ENCODE measurements around the gene MRTO4. TPM values are rescaled to one million over a fixed set of nuclear protein-coding genes. Genes with fewer than 3 reads are reported as not detected.

The MRTO4 gene
- total and polyA plus RNA-seq, 10 of the 15 experiments (the other 5 are each of a cell fraction or from before 2014, with no cell fraction given): 43.5 to 99.5 (median 69.7) TPM

DNA sequence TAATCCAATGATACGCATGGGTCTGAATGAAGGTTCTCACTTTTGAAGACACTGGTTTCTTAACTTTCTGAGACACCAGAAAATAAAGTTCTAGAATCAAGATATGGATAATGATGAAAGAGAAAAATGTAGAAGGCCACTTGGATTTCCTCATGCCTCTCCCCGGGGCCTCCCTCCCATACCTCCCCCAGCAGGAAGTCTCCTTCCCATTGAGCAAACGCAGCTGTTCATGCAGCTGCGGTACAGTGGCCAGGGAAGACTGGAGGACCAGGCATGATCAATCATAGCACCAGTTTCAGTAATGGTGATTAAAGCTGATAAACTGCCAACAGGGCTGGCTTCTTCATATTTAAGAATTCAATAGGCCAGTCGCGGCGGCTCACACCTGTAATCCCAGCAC, 30.6 kb upstream of the MRTO4 start:
- H3K4me2 ChIP-seq (ENCODE audit: control insufficient read depth, insufficient read depth): no peak overlapping the region
- H3K79me2 ChIP-seq (ENCODE audit: control insufficient read depth, insufficient read depth, low read length): no peaks in the 10 kb centered on the region; the same call in 1 of the 2 replicates
- no peak overlapping the region for H3K4me3 ChIP-seq
- H3K36me3 ChIP-seq (ENCODE audit: control insufficient read depth in 2 of 2, insufficient read depth in 2 of 2, low read length in 1 of 2): peaks cover 16 to 27% of the 10 kb centered on the region in 2 experiments
- ChIA-PET RAD21 (ENCODE audit: unreplicated experiment) (no interaction called here), SMC1A (ENCODE audit: uncharacterized antibody, unreplicated experiment) (interaction anchor here (0.7 kb wide), 1 partner anchor 30 kb away, joined by 3 read pairs; the partner anchor contains the start of gene EMC1), CTCF (no interaction called here), POLR2A (interaction anchor here (1.8 kb wide), 1 partner anchor 10 kb away, joined by 7 read pairs; no protein-coding TSS in a partner anchor)
- in situ Hi-C loops (cut with MboI): no loop called here
- TF ChIP-seq EGR1 (IDR thresholded peaks at IDR 0.05; ENCODE audit: borderline replicate concordance in 1 of 2, low read depth in 2 of 2, low read length in 2 of 2) (no peak), ZZZ3 (IDR thresholded peaks at IDR 0.05; ENCODE audit: control insufficient read depth, insufficient read length, low read depth) (no peak), CBFB (IDR thresholded peaks at IDR 0.05; ENCODE audit: low read depth) (no peak), MYC (IDR thresholded peaks at IDR 0.05; ENCODE audit: insufficient read depth, insufficient read length, insufficient replicate concordance, low read length, severe bottlenecking) (no peak), FOXK2 (IDR thresholded peaks at IDR 0.05) (no peak), HDGF (IDR thresholded peaks at IDR 0.05) (no peak), ZNF274 (IDR thresholded peaks at IDR 0.05; ENCODE audit: insufficient read depth, insufficient read length) (no peak), MEF2A (IDR thresholded peaks at IDR 0.05; ENCODE audit: insufficient read depth, low read depth, low read length) (no peak), LARP7 (IDR thresholded peaks at IDR 0.05) (no peak), NFYB (IDR thresholded peaks at IDR 0.05; ENCODE audit: insufficient read depth, low read depth, low read length) (no peak), STAT1 (conservative IDR thresholded peaks at IDR 0.05) (no peak), FOXM1 (IDR thresholded peaks at IDR 0.05; ENCODE audit: low read depth, low read length) (no peak), JUND (IDR thresholded peaks at IDR 0.05; ENCODE audit: low read depth, low read length) (no peak), BCL11A (IDR thresholded peaks at IDR 0.05; ENCODE audit: low read depth, low read length) (no peak)
- TF ChIP-seq, protein P1, sequence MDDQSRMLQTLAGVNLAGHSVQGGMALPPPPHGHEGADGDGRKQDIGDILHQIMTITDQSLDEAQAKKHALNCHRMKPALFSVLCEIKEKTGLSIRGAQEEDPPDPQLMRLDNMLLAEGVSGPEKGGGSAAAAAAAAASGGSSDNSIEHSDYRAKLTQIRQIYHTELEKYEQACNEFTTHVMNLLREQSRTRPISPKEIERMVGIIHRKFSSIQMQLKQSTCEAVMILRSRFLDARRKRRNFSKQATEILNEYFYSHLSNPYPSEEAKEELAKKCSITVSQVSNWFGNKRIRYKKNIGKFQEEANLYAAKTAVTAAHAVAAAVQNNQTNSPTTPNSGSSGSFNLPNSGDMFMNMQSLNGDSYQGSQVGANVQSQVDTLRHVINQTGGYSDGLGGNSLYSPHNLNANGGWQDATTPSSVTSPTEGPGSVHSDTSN (IDR thresholded peaks at IDR 0.05; ENCODE audit: insufficient replicate concordance, low read depth, low read length): no peak
- TF ChIP-seq, protein P2, sequence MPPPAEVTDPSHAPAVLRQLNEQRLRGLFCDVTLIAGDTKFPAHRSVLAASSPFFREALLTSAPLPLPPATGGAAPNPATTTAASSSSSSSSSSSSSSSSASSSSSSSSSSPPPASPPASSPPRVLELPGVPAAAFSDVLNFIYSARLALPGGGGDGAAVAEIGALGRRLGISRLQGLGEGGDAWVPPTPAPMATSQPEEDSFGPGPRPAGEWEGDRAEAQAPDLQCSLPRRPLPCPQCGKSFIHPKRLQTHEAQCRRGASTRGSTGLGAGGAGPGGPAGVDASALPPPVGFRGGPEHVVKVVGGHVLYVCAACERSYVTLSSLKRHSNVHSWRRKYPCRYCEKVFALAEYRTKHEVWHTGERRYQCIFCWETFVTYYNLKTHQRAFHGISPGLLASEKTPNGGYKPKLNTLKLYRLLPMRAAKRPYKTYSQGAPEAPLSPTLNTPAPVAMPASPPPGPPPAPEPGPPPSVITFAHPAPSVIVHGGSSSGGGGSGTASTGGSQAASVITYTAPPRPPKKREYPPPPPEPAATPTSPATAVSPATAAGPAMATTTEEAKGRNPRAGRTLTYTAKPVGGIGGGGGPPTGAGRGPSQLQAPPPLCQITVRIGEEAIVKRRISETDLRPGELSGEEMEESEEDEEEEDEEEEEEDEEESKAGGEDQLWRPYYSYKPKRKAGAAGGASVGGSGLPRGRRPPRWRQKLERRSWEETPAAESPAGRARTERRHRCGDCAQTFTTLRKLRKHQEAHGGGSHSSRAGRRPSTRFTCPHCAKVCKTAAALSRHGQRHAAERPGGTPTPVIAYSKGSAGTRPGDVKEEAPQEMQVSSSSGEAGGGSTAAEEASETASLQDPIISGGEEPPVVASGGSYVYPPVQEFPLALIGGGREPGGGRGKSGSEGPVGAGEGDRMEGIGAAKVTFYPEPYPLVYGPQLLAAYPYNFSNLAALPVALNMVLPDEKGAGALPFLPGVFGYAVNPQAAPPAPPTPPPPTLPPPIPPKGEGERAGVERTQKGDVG (CRISPR knock-in tag; IDR thresholded peaks at IDR 0.05): no peak
- TF ChIP-seq, protein P3, sequence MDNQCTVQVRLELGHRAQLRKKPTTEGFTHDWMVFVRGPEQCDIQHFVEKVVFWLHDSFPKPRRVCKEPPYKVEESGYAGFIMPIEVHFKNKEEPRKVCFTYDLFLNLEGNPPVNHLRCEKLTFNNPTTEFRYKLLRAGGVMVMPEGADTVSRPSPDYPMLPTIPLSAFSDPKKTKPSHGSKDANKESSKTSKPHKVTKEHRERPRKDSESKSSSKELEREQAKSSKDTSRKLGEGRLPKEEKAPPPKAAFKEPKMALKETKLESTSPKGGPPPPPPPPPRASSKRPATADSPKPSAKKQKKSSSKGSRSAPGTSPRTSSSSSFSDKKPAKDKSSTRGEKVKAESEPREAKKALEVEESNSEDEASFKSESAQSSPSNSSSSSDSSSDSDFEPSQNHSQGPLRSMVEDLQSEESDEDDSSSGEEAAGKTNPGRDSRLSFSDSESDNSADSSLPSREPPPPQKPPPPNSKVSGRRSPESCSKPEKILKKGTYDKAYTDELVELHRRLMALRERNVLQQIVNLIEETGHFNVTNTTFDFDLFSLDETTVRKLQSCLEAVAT (IDR thresholded peaks at IDR 0.05): no peak
- TF ChIP-seq, protein P4, sequence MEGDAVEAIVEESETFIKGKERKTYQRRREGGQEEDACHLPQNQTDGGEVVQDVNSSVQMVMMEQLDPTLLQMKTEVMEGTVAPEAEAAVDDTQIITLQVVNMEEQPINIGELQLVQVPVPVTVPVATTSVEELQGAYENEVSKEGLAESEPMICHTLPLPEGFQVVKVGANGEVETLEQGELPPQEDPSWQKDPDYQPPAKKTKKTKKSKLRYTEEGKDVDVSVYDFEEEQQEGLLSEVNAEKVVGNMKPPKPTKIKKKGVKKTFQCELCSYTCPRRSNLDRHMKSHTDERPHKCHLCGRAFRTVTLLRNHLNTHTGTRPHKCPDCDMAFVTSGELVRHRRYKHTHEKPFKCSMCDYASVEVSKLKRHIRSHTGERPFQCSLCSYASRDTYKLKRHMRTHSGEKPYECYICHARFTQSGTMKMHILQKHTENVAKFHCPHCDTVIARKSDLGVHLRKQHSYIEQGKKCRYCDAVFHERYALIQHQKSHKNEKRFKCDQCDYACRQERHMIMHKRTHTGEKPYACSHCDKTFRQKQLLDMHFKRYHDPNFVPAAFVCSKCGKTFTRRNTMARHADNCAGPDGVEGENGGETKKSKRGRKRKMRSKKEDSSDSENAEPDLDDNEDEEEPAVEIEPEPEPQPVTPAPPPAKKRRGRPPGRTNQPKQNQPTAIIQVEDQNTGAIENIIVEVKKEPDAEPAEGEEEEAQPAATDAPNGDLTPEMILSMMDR (IDR thresholded peaks at IDR 0.05 in 2 of 3, conservative IDR thresholded peaks at IDR 0.05 in 1 of 3; ENCODE audit: control insufficient read depth in 2 of 3, extremely low read depth in 1 of 3, insufficient read depth in 1 of 3, low read depth in 3 of 3, low read length in 3 of 3): no peak
- FAIRE-seq (no peak), DNase-seq (ENCODE audit: low read depth, low spot score) (no peak), ATAC-seq (no peak)
- no peak overlapping the region for H3K27ac ChIP-seq (ENCODE audit: control insufficient read depth, insufficient read depth)
- H3K9ac ChIP-seq (ENCODE audit: control insufficient read depth, insufficient read depth, low read length): no peak overlapping the region
- no peaks in the 10 kb centered on the region for H3K9me3 ChIP-seq (replicated peaks; ENCODE audit: control insufficient read depth, insufficient read depth, low read length)
- no peaks in the 10 kb centered on the region for H3K4me1 ChIP-seq (ENCODE audit: control insufficient read depth, insufficient read depth, low read length)
- intact Hi-C loops (cut with micrococcal nuclease; ENCODE audit: unreplicated experiment): no loop called here
- 98% methylated on average over 7 of the region's 7 CpGs for WGBS (ENCODE audit: insufficient coverage, insufficient replicate concordance, low lambda C conversion rate, missing lambda C conversion rate)
- no TSS peak for BruUV-seq (replicated peaks)
- no peaks in the 10 kb centered on the region for H4K20me1 ChIP-seq (ENCODE audit: control insufficient read depth, insufficient read depth)
- H3K27me3 ChIP-seq (replicated peaks in 1 of 2; ENCODE audit: control insufficient read depth in 2 of 2, insufficient read depth in 2 of 2, low read length in 1 of 2): no peaks in the 10 kb centered on the region
- no peak overlapping the region for H2AFZ ChIP-seq (ENCODE audit: control insufficient read depth, low read depth, low read length)

All from GM12878 (cell line).